ENCODE measurements around the gene CLTRN. TPM values are rescaled to one million over a fixed set of nuclear protein-coding genes. Genes with fewer than 3 reads are reported as not detected.

CLTRN gene
- total RNA-seq, 2 experiments from 2014 or later = 0.61 to 0.62 TPM

DNA sequence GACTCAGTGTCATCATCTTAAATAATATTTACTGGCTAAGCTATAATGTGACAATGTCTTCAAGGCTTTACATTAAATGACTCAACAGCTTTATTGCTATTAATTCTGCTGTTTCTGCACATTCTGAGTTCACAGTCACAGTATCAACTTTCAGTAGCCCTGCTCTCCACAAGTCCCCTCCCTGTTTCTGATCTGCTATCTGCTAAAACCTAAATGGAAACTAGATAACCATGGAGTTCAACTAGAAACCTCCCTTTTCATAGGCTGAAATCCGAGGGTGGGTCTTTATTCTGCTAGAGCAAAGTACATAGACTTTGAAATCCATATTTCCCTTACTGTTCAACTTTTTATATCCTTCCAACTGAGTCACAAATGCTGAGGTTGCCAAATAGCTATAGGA lies 58.5 kb downstream of the CLTRN start:
- no peaks in the 10 kb centered on the region for H3K9me3 Mint-ChIP-seq (ENCODE audit: low read depth)
- POLR2A ChIA-PET = no interaction called here
- no peaks in the 10 kb centered on the region for H3K4me1 Mint-ChIP-seq
- CTCF ChIA-PET = no interaction called here
- no peak overlapping the region for H3K27ac Mint-ChIP-seq
- intact Hi-C loops (cut with DNase I, micrococcal nuclease) = no loop called here
- H3K36me3 Mint-ChIP-seq (ENCODE audit: low read depth) = no peaks in the 10 kb centered on the region
- H3K27me3 Mint-ChIP-seq = peaks cover 7% of the 10 kb centered on the region
- H3K4me3 Mint-ChIP-seq = no peak overlapping the region
- no peak for ATAC-seq
- no peak for DNase-seq

- no peak overlapping the region for H3K4me3 Mint-ChIP-seq
- ATAC-seq = no peak
- no peak for DNase-seq
- no peaks in the 10 kb centered on the region for H3K4me1 Mint-ChIP-seq
- intact Hi-C loops (cut with DNase I, micrococcal nuclease) = no loop called here
- CTCF ChIA-PET = interaction anchor here (0.6 kb wide), 1 partner anchor 62 kb away, joined by 3 read pairs; no protein-coding TSS in a partner anchor
- POLR2A ChIA-PET = no interaction called here
- H3K9me3 Mint-ChIP-seq (ENCODE audit: low read depth) = no peaks in the 10 kb centered on the region
- no peaks in the 10 kb centered on the region for H3K36me3 Mint-ChIP-seq (ENCODE audit: low read depth)
- no peak overlapping the region for H3K27ac Mint-ChIP-seq
- peaks cover 6% of the 10 kb centered on the region for H3K27me3 Mint-ChIP-seq
These were observed 59.4 kb downstream of the CLTRN start for GRCh38 chrX:15605226-15605625.

DNA sequence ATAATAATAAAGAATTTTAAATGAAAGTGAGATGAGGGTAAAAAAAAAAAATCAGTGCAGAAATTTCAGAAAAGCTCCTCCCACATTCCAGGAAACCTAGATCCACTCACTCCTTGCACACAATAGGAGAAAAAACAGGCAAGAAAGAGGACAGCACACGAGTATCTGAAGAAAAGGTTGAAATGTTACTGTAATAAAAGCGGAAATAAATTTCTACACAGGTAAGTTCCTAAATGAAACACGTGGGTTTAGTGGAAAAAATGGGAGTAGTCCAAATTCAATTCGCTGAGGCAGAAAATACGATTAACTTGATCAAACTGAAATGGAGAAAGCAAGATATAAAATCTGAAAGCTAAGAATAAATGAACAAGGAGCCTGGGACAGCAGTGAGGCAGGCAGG lies 61.8 kb downstream of the CLTRN start:
- H3K4me3 Mint-ChIP-seq = no peak overlapping the region
- CTCF ChIA-PET = interaction anchor here (0.6 kb wide), 1 partner anchor 125 kb away, joined by 3 read pairs; no protein-coding TSS in a partner anchor
- no peaks in the 10 kb centered on the region for H3K4me1 Mint-ChIP-seq
- intact Hi-C loops (cut with DNase I, micrococcal nuclease) = no loop called here
- POLR2A ChIA-PET = no interaction called here
- H3K27ac Mint-ChIP-seq = no peak overlapping the region
- no peaks in the 10 kb centered on the region for H3K36me3 Mint-ChIP-seq (ENCODE audit: low read depth)
- no peaks in the 10 kb centered on the region for H3K9me3 Mint-ChIP-seq (ENCODE audit: low read depth)
- ATAC-seq (no peak), DNase-seq (no peak)
- peaks cover 6% of the 10 kb centered on the region for H3K27me3 Mint-ChIP-seq

DNA sequence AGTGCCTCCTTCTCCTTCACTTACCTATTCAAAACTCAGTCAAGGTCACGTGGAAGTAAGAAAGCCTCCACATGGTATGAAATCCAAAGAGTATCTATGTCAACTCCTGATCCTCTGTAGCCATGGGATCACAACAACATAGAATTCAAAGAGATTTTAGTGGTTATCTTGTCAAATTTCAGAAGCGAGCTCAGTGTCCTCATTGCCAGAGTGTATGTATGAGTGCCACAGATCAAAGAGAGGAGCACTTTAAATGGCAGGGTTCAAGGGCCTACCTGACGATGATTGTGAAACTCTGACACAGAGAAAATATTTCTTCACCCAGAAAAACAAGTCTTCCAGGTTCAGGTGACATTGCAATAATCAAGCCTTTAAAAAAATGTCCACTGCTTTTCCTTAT lies 62.7 kb downstream of the CLTRN start:
- Mint-ChIP-seq H3K27me3 (peaks cover 6% of the 10 kb centered on the region), H3K4me1 (no peaks in the 10 kb centered on the region), H3K27ac (no peak overlapping the region), H3K36me3 (ENCODE audit: low read depth) (no peaks in the 10 kb centered on the region), H3K4me3 (no peak overlapping the region), H3K9me3 (ENCODE audit: low read depth) (no peaks in the 10 kb centered on the region)
- POLR2A ChIA-PET = no interaction called here
- intact Hi-C loops (cut with DNase I, micrococcal nuclease) = no loop called here
- CTCF ChIA-PET = no interaction called here
- ATAC-seq = no peak
- DNase-seq = no peak

- ChIA-PET POLR2A (no interaction called here), CTCF (no interaction called here)
- H3K36me3 Mint-ChIP-seq (ENCODE audit: low read depth) = no peaks in the 10 kb centered on the region
- no peaks in the 10 kb centered on the region for H3K9me3 Mint-ChIP-seq (ENCODE audit: low read depth)
- no peaks in the 10 kb centered on the region for H3K4me1 Mint-ChIP-seq
- no peak within 1 kb of the TSS for H3K4me3 Mint-ChIP-seq
- ATAC-seq (no peak), DNase-seq (no peak)
- H3K27ac Mint-ChIP-seq = no peak within 1 kb of the TSS
- intact Hi-C loops (cut with DNase I, micrococcal nuclease) = no loop called here
- peaks cover 6% of the 10 kb centered on the region for H3K27me3 Mint-ChIP-seq
These were observed 63.9 kb downstream of the CLTRN start, which contains the start of gene ACE2 for GRCh38 chrX:15600745-15601144. Gene ACE2, minus strand, starts transcription at chrX:15600960. Its CDS starts 49 bp downstream, at chrX:15600911.

DNA sequence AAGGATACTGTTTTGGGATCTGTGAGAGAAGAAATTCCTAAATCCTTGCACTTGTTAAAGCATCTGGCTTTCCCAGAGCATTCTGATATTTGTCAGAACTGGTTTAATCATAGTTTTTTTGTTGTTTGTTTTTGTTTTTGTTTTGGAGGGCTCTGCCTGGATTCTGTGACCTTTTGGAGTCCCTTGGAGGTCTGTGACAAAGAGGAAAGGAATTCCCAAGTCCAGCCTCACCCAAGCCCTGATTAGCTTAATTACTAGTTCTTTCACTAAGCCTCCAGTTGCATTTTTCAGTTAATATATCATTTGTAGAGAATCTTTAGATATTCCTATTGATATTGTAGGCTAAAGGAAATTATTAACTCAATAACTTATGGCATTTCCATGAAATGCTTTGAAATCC lies 64.6 kb downstream of the CLTRN start:
- no peaks in the 10 kb centered on the region for H3K4me1 Mint-ChIP-seq
- no peak for DNase-seq
- CTCF ChIA-PET = interaction anchor here (1.1 kb wide), 1 partner anchor 251 kb away, joined by 3 read pairs; no protein-coding TSS in a partner anchor

GRCh38 chrX:15599461-15599860 lies 65.1 kb downstream of the CLTRN start:
- DNase-seq = no peak
- Mint-ChIP-seq H3K27ac (no peak overlapping the region), H3K4me1 (no peaks in the 10 kb centered on the region), H3K9me3 (ENCODE audit: low read depth) (no peaks in the 10 kb centered on the region), H3K27me3 (peaks cover 6% of the 10 kb centered on the region), H3K36me3 (ENCODE audit: low read depth) (no peaks in the 10 kb centered on the region), H3K4me3 (no peak overlapping the region)
- ChIA-PET POLR2A (no interaction called here), CTCF (interaction anchor here (0.7 to 1.1 kb wide), 2 partner anchors 124 to 250 kb away, joined by 3 read pairs; no protein-coding TSS in a partner anchor)
- intact Hi-C loops (cut with DNase I, micrococcal nuclease) = no loop called here
- no peak for ATAC-seq

More for the DNA sequence above, 64.6 kb downstream of the CLTRN start:
- Mint-ChIP-seq H3K36me3 (ENCODE audit: low read depth) (no peaks in the 10 kb centered on the region), H3K9me3 (ENCODE audit: low read depth) (no peaks in the 10 kb centered on the region), H3K4me3 (no peak overlapping the region), H3K27me3 (peaks cover 6% of the 10 kb centered on the region), H3K27ac (no peak overlapping the region)
- no peak for ATAC-seq
- intact Hi-C loops (cut with DNase I, micrococcal nuclease) = no loop called here
- POLR2A ChIA-PET = no interaction called here

- CTCF ChIA-PET = interaction anchor here (0.6 kb wide), 1 partner anchor 97 kb away, joined by 3 read pairs; the partner anchor contains the start of gene BMX
- no peaks in the 10 kb centered on the region for H3K4me1 Mint-ChIP-seq
- no peaks in the 10 kb centered on the region for H3K36me3 Mint-ChIP-seq (ENCODE audit: low read depth)
- peaks cover 6% of the 10 kb centered on the region for H3K27me3 Mint-ChIP-seq
- ATAC-seq (no peak), DNase-seq (no peak)
- intact Hi-C loops (cut with DNase I, micrococcal nuclease) = no loop called here
- H3K9me3 Mint-ChIP-seq (ENCODE audit: low read depth) = no peaks in the 10 kb centered on the region
- H3K4me3 Mint-ChIP-seq = no peak overlapping the region
- H3K27ac Mint-ChIP-seq = no peak overlapping the region
- POLR2A ChIA-PET = interaction anchor here (0.6 kb wide), 1 partner anchor 214 kb away, joined by 3 read pairs; no protein-coding TSS in a partner anchor
These were observed 66.6 kb downstream of the CLTRN start for GRCh38 chrX:15598026-15598425.

DNA sequence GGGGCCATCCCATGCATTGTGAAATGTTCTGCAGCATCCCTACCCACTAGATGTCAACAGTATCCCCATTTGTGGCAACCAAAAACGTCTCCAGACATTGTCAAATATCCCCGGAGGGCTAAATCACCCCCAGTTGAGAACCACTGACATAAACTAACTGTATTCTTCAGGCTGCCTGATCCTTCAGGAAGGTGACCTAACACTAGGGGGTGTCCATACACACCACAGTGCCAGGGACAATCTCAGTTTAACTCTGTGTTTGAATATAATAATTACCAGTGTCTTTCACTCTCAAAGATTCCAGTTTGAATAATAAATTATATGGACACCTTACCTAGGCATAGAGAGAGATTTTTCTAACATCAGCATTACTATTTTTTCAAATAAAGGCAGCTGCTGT lies 70.2 kb downstream of the CLTRN start:
- no peak for ATAC-seq
- no peak for DNase-seq
- CTCF ChIA-PET = no interaction called here
- Mint-ChIP-seq H3K27ac (no peak overlapping the region), H3K4me1 (no peaks in the 10 kb centered on the region), H3K27me3 (no peaks in the 10 kb centered on the region), H3K36me3 (ENCODE audit: low read depth) (no peaks in the 10 kb centered on the region), H3K4me3 (no peak overlapping the region), H3K9me3 (ENCODE audit: low read depth) (no peaks in the 10 kb centered on the region)
- POLR2A ChIA-PET = no interaction called here
- intact Hi-C loops (cut with DNase I, micrococcal nuclease) = no loop called here

GRCh38 chrX:15579778-15580747 lies 84.5 kb downstream of the CLTRN start:
- no peaks in the 10 kb centered on the region for H3K36me3 Mint-ChIP-seq (ENCODE audit: low read depth)
- ChIA-PET CTCF (no interaction called here), POLR2A (no interaction called here)
- ATAC-seq (no peak), DNase-seq (no peak)
- no peak overlapping the region for H3K27ac Mint-ChIP-seq
- H3K9me3 Mint-ChIP-seq (ENCODE audit: low read depth) = no peaks in the 10 kb centered on the region
- no peak overlapping the region for H3K4me3 Mint-ChIP-seq
- no peaks in the 10 kb centered on the region for H3K4me1 Mint-ChIP-seq
- peaks cover 8% of the 10 kb centered on the region for H3K27me3 Mint-ChIP-seq
- intact Hi-C loops (cut with DNase I, micrococcal nuclease) = no loop called here

Data from activated CD4-positive, alpha-beta T cell treated with anti-CD3 and anti-CD28 coated beads for 36 hours (primary cell).